IMR-90 (cell line): Measurements from ENCODE around the gene LANCL1. TPM values are rescaled to one million over a fixed set of nuclear protein-coding genes. Genes with fewer than 3 reads are reported as not detected.

Experiments used
- ATAC-seq: fragments of 200-7000 bp; cut with Tn5 transposase; 2 replicates; pipeline ENCODE4 v1.9.1; 2020; ENCODE audit warnings: low read depth, mild to moderate bottlenecking, moderate library complexity
- BruUV-seq: library from RNA; stranded (reverse); fragments of 400-500 nt; replicated peaks from 2 replicates; lab custom pipeline; 2021; lab: Mats Ljungman, UMichigan
- CTCF ChIA-PET: fragments of 300-600 bp; formaldehyde crosslinking; extraction: SDS; loops from one replicate; lab custom pipeline; 2021; ENCODE audit warnings: antibody characterized with exemption; lab: Yijun Ruan, JAX
- POLR2A ChIA-PET: fragments of 300-600 bp; sonication (Branson Sonifier 250); formaldehyde crosslinking; loops from one replicate; lab custom pipeline; 2022; ENCODE audit warnings: antibody characterized with exemption; ENCODE audit not compliant: unreplicated experiment; lab: Charles Lee
- DNase-seq: peaks from one replicate; pipeline ENCODE4 v3.0.0; 2013
- H2AFZ ChIP-seq: replicated peaks from 2 replicates; pipeline ENCODE3; 2013; ENCODE audit warnings: low read length, mild to moderate bottlenecking; ENCODE audit not compliant: poor library complexity
- H2AK5ac ChIP-seq: 2 replicates; pipeline ENCODE4 v1.6.1; 2013; ENCODE audit warnings: low read depth, low read length, inconsistent platforms
- H2AK9ac ChIP-seq: replicated peaks from 2 replicates; pipeline ENCODE3; 2013; ENCODE audit warnings: mild to moderate bottlenecking, low read depth, low read length, moderate library complexity; ENCODE audit not compliant: poor library complexity
- H2BK120ac ChIP-seq: 2 replicates; pipeline ENCODE4 v1.6.1; 2013; ENCODE audit warnings: low read depth, low read length, inconsistent platforms
- H2BK15ac ChIP-seq: 3 replicates; pipeline ENCODE4 v1.6.1; 2013; ENCODE audit warnings: low read depth, low read length, inconsistent platforms
- H2BK20ac ChIP-seq: 2 replicates; pipeline ENCODE4 v1.6.1; 2013; ENCODE audit warnings: low read depth, mild to moderate bottlenecking, inconsistent platforms, low read length, moderate library complexity
- H2BK5ac ChIP-seq: 2 replicates; pipeline ENCODE4 v1.6.1; 2013; ENCODE audit warnings: mild to moderate bottlenecking, low read depth, low read length, inconsistent platforms; ENCODE audit not compliant: poor library complexity, severe bottlenecking
- H3K14ac ChIP-seq: replicated peaks from 2 replicates; pipeline ENCODE4 v1.6.1; 2013; ENCODE audit warnings: low read depth, low read length, inconsistent platforms
- H3K18ac ChIP-seq: 2 replicates; pipeline ENCODE4 v1.6.1; 2013; ENCODE audit warnings: low read depth, low read length, control low read depth
- H3K23ac ChIP-seq: 2 replicates; pipeline ENCODE4 v1.6.1; 2013; ENCODE audit warnings: low read depth, low read length, inconsistent platforms
- H3K27ac ChIP-seq: 2 replicates; pipeline ENCODE4 v1.5.1; 2013; ENCODE audit warnings: mild to moderate bottlenecking, control low read depth, low read length; ENCODE audit not compliant: insufficient read depth
- H3K27me3 ChIP-seq: 2 replicates; pipeline ENCODE4 v1.6.1; 2013; ENCODE audit warnings: low read length; ENCODE audit not compliant: control insufficient read depth, insufficient read depth
- H3K36me3 ChIP-seq: 2 replicates; pipeline ENCODE4 v1.6.1; 2013; ENCODE audit warnings: low read length, mixed read lengths; ENCODE audit not compliant: control insufficient read depth, insufficient read depth
- H3K4ac ChIP-seq: 2 replicates; pipeline ENCODE4 v1.6.1; 2013; ENCODE audit warnings: low read depth, low read length, inconsistent platforms
- H3K4me1 ChIP-seq: 2 replicates; pipeline ENCODE4 v1.6.1; 2013; ENCODE audit warnings: low read length, mixed read lengths; ENCODE audit not compliant: control insufficient read depth, insufficient read depth
- H3K4me2 ChIP-seq: 2 replicates; pipeline ENCODE4 v1.6.1; 2013; ENCODE audit warnings: low read depth, mild to moderate bottlenecking, control low read depth, low read length, moderate library complexity
- H3K4me3 ChIP-seq: 2 replicates; pipeline ENCODE4 v1.5.1; 2013; ENCODE audit warnings: low read depth, mild to moderate bottlenecking, control low read depth, low read length, moderate library complexity; ENCODE audit not compliant: insufficient read depth
- H3K56ac ChIP-seq: 2 replicates; pipeline ENCODE4 v1.6.1; 2013; ENCODE audit warnings: low read length, inconsistent platforms; ENCODE audit not compliant: insufficient read depth; ENCODE audit errors: extremely low read depth
- H3K79me1 ChIP-seq, 2 experiments: 2 replicates each; pipeline ENCODE4 v1.6.1; 2013; ENCODE audit warnings: low read length in 2 of 2, inconsistent platforms in 1 of 2, low read depth in 1 of 2
- H3K9ac ChIP-seq: 2 replicates; pipeline ENCODE4 v1.6.1; 2013; ENCODE audit warnings: low read depth, low read length, control low read depth
- H3K9me1 ChIP-seq: 2 replicates; pipeline ENCODE4 v1.6.1; 2013; ENCODE audit warnings: low read length, inconsistent platforms; ENCODE audit not compliant: insufficient read depth
- H3K9me3 ChIP-seq: 2 replicates; pipeline ENCODE4 v1.6.1; 2013; ENCODE audit warnings: low read length; ENCODE audit not compliant: control insufficient read depth, insufficient read depth
- H4K20me1 ChIP-seq: 2 replicates; pipeline ENCODE4 v1.6.1; 2013; ENCODE audit warnings: low read length, inconsistent platforms; ENCODE audit not compliant: insufficient read depth
- H4K5ac ChIP-seq: 2 replicates; pipeline ENCODE4 v1.6.1; 2013; ENCODE audit warnings: mild to moderate bottlenecking, low read depth, low read length, control low read depth
- H4K8ac ChIP-seq, 2 experiments: 2 replicates each; pipeline ENCODE4 v1.6.1; 2013; ENCODE audit warnings: low read depth in 2 of 2, low read length in 2 of 2, control low read depth in 1 of 2, inconsistent platforms in 1 of 2
- H4K91ac ChIP-seq: 2 replicates; pipeline ENCODE4 v1.6.1; 2013; ENCODE audit warnings: low read depth, low read length, inconsistent platforms; ENCODE audit not compliant: insufficient read depth
- NFE2L2 ChIP-seq: fragments of 150-350 bp; IDR thresholded peaks from 2 replicates; pipeline ENCODE4 v1.6.1; 2016; ENCODE audit warnings: low read depth, mild to moderate bottlenecking, low read length
- RFX5 ChIP-seq: IDR thresholded peaks from 2 replicates; pipeline ENCODE4 v1.8.0; 2012; ENCODE audit warnings: low read depth, mild to moderate bottlenecking, low read length, moderate library complexity
- WGBS, 2 experiments: methylation state at CpG; one replicate each; pipeline versions ENCODE4 v1.1.5 to v1.1.7; 2013; ENCODE audit warnings: missing lambda C conversion rate in 2 of 2; ENCODE audit not compliant: insufficient read length in 1 of 2; ENCODE audit errors: extremely low coverage in 2 of 2; 5-methylcytosine and 5-hydroxymethylcytosine counted together
- dilution Hi-C: fragments of 300-500 bp; cut with HindIII; formaldehyde crosslinking; loops from one replicate; pipeline ENCODE4 v1.14.3; 2018; ENCODE audit warnings: low sequenced_read_pairs; ENCODE audit not compliant: unreplicated experiment
- in situ Hi-C: fragments of 300-500 bp; cut with MboI; formaldehyde crosslinking; loops from 3 replicates; pipeline ENCODE4 v1.14.3; 2019; ENCODE audit warnings: low sequenced_read_pairs, inconsistent platforms, mixed read lengths
- intact Hi-C: fragments of 100-400 bp; cut with micrococcal nuclease; formaldehyde crosslinking; loops from 2 replicates; pipeline ENCODE4 v1.10.0; 2022
- polyA plus RNA-seq, 3 experiments: library from polyadenylated mRNA; depleted of rRNA; stranded (reverse); fragments of >200 nt; gene quantifications; 2 replicates each; pipeline ENCODE4 v1.2.3, GENCODE V29; 2012; ENCODE audit warnings: low replicate concordance in 1 of 3
- total RNA-seq: library from RNA; depleted of rRNA; stranded (reverse); fragments of >200 nt; gene quantifications from 2 replicates; pipeline ENCODE4 v1.2.3, GENCODE V29; 2012

LANCL1 gene
- total and polyA plus RNA-seq, 2 of the 4 experiments (the other 2 are of a cell fraction): 29.7 to 53.8 TPM

DNA sequence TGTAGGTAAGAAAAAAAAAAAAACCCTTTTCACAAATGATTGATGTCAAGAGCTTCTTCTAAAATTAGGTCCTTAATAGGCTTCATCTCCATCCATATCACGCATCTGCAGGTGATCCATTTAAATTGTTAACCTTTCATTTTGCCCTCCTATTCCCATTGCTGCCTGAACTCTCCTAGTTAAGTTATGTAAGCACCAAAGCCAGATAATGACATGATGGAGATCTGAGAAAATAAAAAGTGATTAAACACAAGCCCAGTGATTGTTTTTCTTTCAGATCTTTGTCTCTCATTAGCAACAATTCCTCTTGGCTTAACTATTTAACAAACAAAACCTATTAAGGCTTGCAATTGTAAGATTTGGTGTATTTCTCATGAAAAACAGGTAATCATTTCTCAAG, 20.0 kb downstream of the LANCL1 start:
- Histone ChIP-seq H3K18ac (no peak overlapping the region), H3K4ac (no peak overlapping the region), H2AK9ac (no peak overlapping the region), H3K79me1 (no peaks in the 10 kb centered on the region), H3K36me3 (peaks cover 13% of the 10 kb centered on the region), H4K91ac (no peak overlapping the region), H2AFZ (no peak overlapping the region), H3K27ac (no peak overlapping the region), H2BK5ac (no peak overlapping the region), H4K20me1 (no peaks in the 10 kb centered on the region), H3K4me2 (no peak overlapping the region), H3K4me3 (no peak overlapping the region), H2BK20ac (no peak overlapping the region), H3K14ac (no peak overlapping the region), H3K4me1 (no peaks in the 10 kb centered on the region), H3K9me3 (no peaks in the 10 kb centered on the region), H2AK5ac (no peak overlapping the region), H3K9me1 (no peaks in the 10 kb centered on the region), H2BK15ac (no peak overlapping the region), H3K23ac (no peak overlapping the region), H4K5ac (no peak overlapping the region), H3K9ac (no peak overlapping the region), H4K8ac (no peak overlapping the region), H3K56ac (no peak overlapping the region), H3K27me3 (no peaks in the 10 kb centered on the region), H2BK120ac (no peak overlapping the region)
- intact Hi-C loops (no loop called here), in situ Hi-C loops (no loop called here), dilution Hi-C loops (no loop called here)
- CTCF ChIA-PET: no interaction called here
- WGBS, 2 experiments: no CpG with 5 or more reads among the region's 1 CpG
- TF ChIP-seq NFE2L2 (no peak), RFX5 (no peak)
- no peak for ATAC-seq
- DNase-seq: no peak
- BruUV-seq: no TSS peak
- POLR2A ChIA-PET: no interaction called here
